HG02973 (cell line): Measurements from ENCODE around the gene NUB1.

Experiments used
- ATAC-seq: cut with Tn5 transposase; IDR thresholded peaks from one replicate; pipeline ENCODE4 v1.9.1; 2021; ENCODE audit warnings: moderate library complexity; ENCODE audit not compliant: unreplicated experiment

The NUB1 gene

GRCh38 chr7:151312831-151313809 is 28.5 kb upstream of the NUB1 start:
- ATAC-seq: no peak

- ATAC-seq: no peak
Measured at GRCh38 chr7:151313857-151314256, 27.8 kb upstream of the NUB1 start.

- ATAC-seq: no peak
Measured at GRCh38 chr7:151314401-151314800, 27.2 kb upstream of the NUB1 start.

- peak; percentile 56 for ATAC-seq
Measured at GRCh38 chr7:151315038-151315655, 26.5 kb upstream of the NUB1 start.

- no peak for ATAC-seq
Measured at GRCh38 chr7:151316896-151317295, 24.7 kb upstream of the NUB1 start.

- ATAC-seq: no peak
Measured at GRCh38 chr7:151317936-151318335, 23.7 kb upstream of the NUB1 start.

- ATAC-seq: no peak
Measured at GRCh38 chr7:151319189-151319588, 22.4 kb upstream of the NUB1 start.

- ATAC-seq: no peak
Measured at GRCh38 chr7:151320263-151320845, 21.3 kb upstream of the NUB1 start.

- no peak for ATAC-seq
Measured at GRCh38 chr7:151321341-151321740, 20.3 kb upstream of the NUB1 start.

- ATAC-seq: no peak
Measured at GRCh38 chr7:151322906-151323305, 18.7 kb upstream of the NUB1 start.

GRCh38 chr7:151327022-151327421 is 14.6 kb upstream of the NUB1 start:
- no peak for ATAC-seq

GRCh38 chr7:151327659-151328058 is 14.0 kb upstream of the NUB1 start:
- ATAC-seq: no peak

GRCh38 chr7:151330181-151330580 is 11.4 kb upstream of the NUB1 start:
- no peak for ATAC-seq

GRCh38 chr7:151330661-151331060 is 11.0 kb upstream of the NUB1 start:
- no peak for ATAC-seq

- no peak for ATAC-seq
Measured at GRCh38 chr7:151334628-151335027, 7.0 kb upstream of the NUB1 start.

- ATAC-seq: no peak
Measured at GRCh38 chr7:151336027-151336708, 5.4 kb upstream of the NUB1 start.

GRCh38 chr7:151337346-151337745 is 4.3 kb upstream of the NUB1 start:
- ATAC-seq: no peak

GRCh38 chr7:151338809-151339208 is 2.8 kb upstream of the NUB1 start:
- ATAC-seq: no peak

- ATAC-seq: no peak
Measured at GRCh38 chr7:151339651-151340382, 1.8 kb upstream of the NUB1 start.

- no peak for ATAC-seq
Measured at GRCh38 chr7:151340794-151341356, 737 bp upstream of the NUB1 start.
